ENCODE data around the gene RTL9. TPM values are rescaled to one million over a fixed set of nuclear protein-coding genes. Genes with fewer than 3 reads are reported as not detected.
"Not testable (repeated sequence)": the region's sequence is repeated elsewhere in the genome, so short reads cannot be mapped to it uniquely, and the experiment has no call there.

RTL9 gene
- total RNA-seq, 2 donors from 2014 or later, result not detected

DNA sequence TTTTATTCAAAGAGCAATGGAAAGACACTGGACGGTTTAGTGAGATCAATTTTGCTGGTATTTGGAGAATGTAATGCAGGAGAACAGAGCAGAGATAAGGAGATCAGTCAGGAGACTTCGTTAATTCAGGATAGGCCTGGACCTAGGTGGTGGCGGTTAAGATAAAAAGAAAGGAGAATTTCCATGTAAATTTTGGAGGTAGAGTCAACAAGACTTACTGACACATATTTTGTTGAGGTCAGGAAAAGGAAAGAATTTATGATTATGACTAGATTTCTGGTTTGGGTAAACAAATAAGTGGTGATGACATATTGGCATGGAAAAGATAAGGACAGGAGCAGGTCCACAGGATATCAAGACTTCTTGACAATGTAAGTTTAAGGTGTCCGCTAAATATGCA is 31.9 kb upstream of the RTL9 start:
- no peaks in the 10 kb centered on the region for H3K36me3 ChIP-seq (replicated peaks in 1 of 2; ENCODE audit: insufficient read depth in 1 of 2, low read depth in 2 of 2)
- H3K4me3 ChIP-seq, result no peak overlapping the region
- no peaks in the 10 kb centered on the region for H3K9me3 ChIP-seq
- TF ChIP-seq, protein P1, sequence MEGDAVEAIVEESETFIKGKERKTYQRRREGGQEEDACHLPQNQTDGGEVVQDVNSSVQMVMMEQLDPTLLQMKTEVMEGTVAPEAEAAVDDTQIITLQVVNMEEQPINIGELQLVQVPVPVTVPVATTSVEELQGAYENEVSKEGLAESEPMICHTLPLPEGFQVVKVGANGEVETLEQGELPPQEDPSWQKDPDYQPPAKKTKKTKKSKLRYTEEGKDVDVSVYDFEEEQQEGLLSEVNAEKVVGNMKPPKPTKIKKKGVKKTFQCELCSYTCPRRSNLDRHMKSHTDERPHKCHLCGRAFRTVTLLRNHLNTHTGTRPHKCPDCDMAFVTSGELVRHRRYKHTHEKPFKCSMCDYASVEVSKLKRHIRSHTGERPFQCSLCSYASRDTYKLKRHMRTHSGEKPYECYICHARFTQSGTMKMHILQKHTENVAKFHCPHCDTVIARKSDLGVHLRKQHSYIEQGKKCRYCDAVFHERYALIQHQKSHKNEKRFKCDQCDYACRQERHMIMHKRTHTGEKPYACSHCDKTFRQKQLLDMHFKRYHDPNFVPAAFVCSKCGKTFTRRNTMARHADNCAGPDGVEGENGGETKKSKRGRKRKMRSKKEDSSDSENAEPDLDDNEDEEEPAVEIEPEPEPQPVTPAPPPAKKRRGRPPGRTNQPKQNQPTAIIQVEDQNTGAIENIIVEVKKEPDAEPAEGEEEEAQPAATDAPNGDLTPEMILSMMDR (IDR thresholded peaks at IDR 0.05), result no peak
- no peak for TF ChIP-seq POLR2A (IDR thresholded peaks at IDR 0.05)
- DNase-seq (no peak), ATAC-seq (no peak)
- no peaks in the 10 kb centered on the region for H3K4me1 ChIP-seq
- 63 to 67% methylated on average over 4 of the region's 4 CpGs for WGBS, 2 donors
- H3K27me3 ChIP-seq, result peaks cover 0 to 3% of the 10 kb centered on the region in 2 donors
- intact Hi-C loops (cut with DNase I), result no loop called here
- no peak overlapping the region for H3K27ac ChIP-seq

DNA sequence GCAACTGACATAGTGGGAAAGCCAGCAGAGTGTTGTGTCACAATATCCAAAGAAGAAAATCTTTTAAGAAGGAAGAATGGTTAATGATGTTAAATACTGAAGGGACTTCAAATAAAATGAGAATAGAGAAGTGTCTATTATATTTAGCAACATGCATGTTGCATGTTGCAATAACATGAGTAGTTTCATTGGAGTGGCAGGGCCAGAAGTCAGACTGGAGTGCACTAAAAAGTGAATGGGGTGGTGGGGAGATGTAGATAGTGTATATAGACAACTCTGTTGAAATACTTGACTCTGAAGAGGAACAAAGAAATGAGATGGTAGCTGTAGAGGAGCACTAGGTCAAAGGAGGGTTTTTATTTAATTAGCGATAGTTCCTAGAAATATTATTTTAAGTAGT is 31.3 kb upstream of the RTL9 start:
- ATAC-seq (no peak), DNase-seq (peak in 1 of 4 donors; percentile 7)
- 78 to 80% methylated on average over 1 of the region's 1 CpG for WGBS, 2 donors
- Histone ChIP-seq H3K4me3 (no peak overlapping the region), H3K4me1 (no peaks in the 10 kb centered on the region), H3K27ac (no peak overlapping the region), H3K36me3 (replicated peaks in 1 of 2; ENCODE audit: insufficient read depth in 1 of 2, low read depth in 2 of 2) (no peaks in the 10 kb centered on the region), H3K9me3 (no peaks in the 10 kb centered on the region), H3K27me3 (peaks cover 0 to 3% of the 10 kb centered on the region in 2 donors)
- intact Hi-C loops (cut with DNase I), result no loop called here
- TF ChIP-seq, protein P1 (IDR thresholded peaks at IDR 0.05), result no peak
- no peak for TF ChIP-seq POLR2A (IDR thresholded peaks at IDR 0.05)

DNA sequence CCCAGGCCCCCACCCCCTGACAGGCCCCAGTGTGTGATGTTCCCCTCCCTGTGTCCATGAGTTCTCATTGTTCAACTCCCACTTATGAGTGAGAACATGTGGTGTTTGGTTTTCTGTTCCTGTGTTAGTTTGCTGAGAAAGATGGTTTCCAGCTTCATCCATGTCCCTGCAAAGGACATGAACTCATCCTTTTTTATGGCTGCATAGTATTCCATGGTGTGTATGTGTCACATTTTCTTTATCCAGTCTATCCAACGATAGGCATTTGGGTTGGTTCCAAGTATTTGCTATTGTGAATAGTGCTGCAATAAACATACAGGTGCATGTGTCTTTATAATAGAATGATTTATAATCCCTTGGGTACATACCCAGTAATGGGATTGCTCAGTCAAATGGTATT is 30.0 kb upstream of the RTL9 start:
- H3K4me1 ChIP-seq; H3K27ac ChIP-seq; H3K9me3 ChIP-seq; H3K4me3 ChIP-seq; ATAC-seq; H3K27me3 ChIP-seq; DNase-seq; intact Hi-C loops (cut with DNase I); H3K36me3 ChIP-seq (replicated peaks in 1 of 2; ENCODE audit: insufficient read depth in 1 of 2, low read depth in 2 of 2): not testable (repeated sequence)
- WGBS, 2 donors, result 78 to 100% methylated on average over 1 of the region's 1 CpG

DNA sequence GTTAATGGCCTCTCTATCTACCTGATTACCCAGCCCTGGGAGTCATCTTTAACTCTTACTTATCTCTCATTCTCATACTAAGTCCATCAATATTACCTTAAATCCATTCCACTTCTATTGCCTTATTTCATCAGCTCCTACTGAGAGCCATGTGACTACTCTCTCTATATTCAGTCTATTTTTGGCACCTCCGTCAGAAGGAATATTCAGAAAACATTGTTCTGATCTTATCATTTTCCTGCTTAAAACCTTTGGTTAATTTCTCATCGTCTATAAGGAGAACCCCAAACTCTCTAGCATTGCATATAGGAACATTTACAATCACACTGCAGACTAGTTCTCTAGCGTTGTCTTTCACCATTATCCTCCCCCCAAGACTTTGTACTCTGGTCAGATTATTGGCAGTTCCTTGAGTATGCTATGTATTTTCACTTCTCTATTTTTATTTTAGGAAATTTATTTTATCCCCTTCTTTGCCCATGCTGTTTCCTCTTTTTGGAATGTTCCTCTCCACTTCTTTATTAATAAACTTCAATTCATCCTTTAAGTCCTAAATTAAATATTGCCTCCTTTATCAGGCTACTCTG is 27.1 kb upstream of the RTL9 start:
- TF ChIP-seq POLR2A (IDR thresholded peaks at IDR 0.05), result no peak
- TF ChIP-seq, protein P1 (IDR thresholded peaks at IDR 0.05), result no peak
- no peaks in the 10 kb centered on the region for H3K36me3 ChIP-seq (replicated peaks in 1 of 2; ENCODE audit: insufficient read depth in 1 of 2, low read depth in 2 of 2)
- H3K27ac ChIP-seq, result no peak overlapping the region
- DNase-seq (no peak), ATAC-seq (no peak)
- no peak overlapping the region for H3K4me3 ChIP-seq
- no peaks in the 10 kb centered on the region for H3K9me3 ChIP-seq
- WGBS, 2 donors, result 71 to 88% methylated on average over 3 of the region's 3 CpGs
- no peaks in the 10 kb centered on the region for H3K4me1 ChIP-seq
- H3K27me3 ChIP-seq, result peaks cover 0 to 3% of the 10 kb centered on the region in 2 donors
- intact Hi-C loops (cut with DNase I), result no loop called here

DNA sequence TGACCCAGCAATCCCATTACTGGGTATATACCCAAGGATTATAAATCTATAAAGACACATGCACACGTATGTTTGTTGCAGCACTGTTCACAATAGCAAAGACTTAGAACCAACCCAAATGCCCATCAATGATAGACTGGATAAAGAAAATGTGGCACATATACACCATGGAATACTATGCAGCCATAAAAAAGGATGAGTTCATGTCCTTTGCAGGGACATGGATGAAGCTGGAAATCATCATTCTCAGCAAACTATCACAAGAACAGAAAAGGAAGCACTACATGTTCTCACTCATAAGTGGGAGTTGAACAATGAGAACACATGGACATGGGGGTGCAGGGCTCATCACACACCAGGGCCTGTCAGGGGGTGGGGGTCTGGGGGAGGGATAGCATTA is 25.2 kb upstream of the RTL9 start:
- DNase-seq; H3K9me3 ChIP-seq; H3K4me3 ChIP-seq; H3K27ac ChIP-seq; intact Hi-C loops (cut with DNase I); H3K36me3 ChIP-seq (replicated peaks in 1 of 2; ENCODE audit: insufficient read depth in 1 of 2, low read depth in 2 of 2); H3K27me3 ChIP-seq; H3K4me1 ChIP-seq; ATAC-seq: not testable (repeated sequence)
- WGBS, 2 donors, result 92 to 100% methylated on average over 1 of the region's 1 CpG

DNA sequence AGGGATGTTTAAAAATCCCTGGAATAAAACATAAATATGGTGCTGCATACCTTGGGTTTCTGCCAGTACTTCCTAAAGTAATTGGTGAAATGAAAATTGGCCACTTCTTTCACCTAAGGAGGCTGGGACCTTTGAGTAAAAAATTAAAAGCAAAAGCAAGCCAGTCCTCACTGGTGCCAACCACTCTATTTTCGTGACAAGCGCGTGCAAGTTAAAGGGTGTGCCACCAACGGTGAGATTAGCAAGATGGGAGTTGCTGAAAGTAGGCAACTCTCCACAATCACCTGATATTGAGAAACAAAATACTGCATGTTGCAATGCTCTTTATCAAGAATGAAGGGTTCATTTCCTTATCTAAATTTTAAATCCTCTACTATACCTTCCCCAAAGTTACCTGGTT is 19.7 kb upstream of the RTL9 start:
- no peak overlapping the region for H3K4me3 ChIP-seq

More for the DNA sequence above, 19.7 kb upstream of the RTL9 start:
- DNase-seq (no peak), ATAC-seq (no peak)
- Histone ChIP-seq H3K9me3 (no peaks in the 10 kb centered on the region), H3K36me3 (replicated peaks in 1 of 2; ENCODE audit: insufficient read depth in 1 of 2, low read depth in 2 of 2) (no peaks in the 10 kb centered on the region), H3K27me3 (no peaks in the 10 kb centered on the region), H3K4me1 (no peaks in the 10 kb centered on the region), H3K27ac (no peak overlapping the region)
- intact Hi-C loops (cut with DNase I), result no loop called here
- TF ChIP-seq, protein P1 (IDR thresholded peaks at IDR 0.05), result no peak
- no peak for TF ChIP-seq POLR2A (IDR thresholded peaks at IDR 0.05)
- 78 to 85% methylated on average over 4 of the region's 4 CpGs for WGBS, 2 donors
